Measurements from ENCODE around the gene TSPAN14. TPM values are rescaled to one million over a fixed set of nuclear protein-coding genes. Genes with fewer than 3 reads are reported as not detected.

The TSPAN14 gene
- total and polyA plus RNA-seq, 2 of the 8 experiments (the other 6 are each of a cell fraction or from before 2014, with no cell fraction given) = 47.4 to 57.8 TPM

DNA sequence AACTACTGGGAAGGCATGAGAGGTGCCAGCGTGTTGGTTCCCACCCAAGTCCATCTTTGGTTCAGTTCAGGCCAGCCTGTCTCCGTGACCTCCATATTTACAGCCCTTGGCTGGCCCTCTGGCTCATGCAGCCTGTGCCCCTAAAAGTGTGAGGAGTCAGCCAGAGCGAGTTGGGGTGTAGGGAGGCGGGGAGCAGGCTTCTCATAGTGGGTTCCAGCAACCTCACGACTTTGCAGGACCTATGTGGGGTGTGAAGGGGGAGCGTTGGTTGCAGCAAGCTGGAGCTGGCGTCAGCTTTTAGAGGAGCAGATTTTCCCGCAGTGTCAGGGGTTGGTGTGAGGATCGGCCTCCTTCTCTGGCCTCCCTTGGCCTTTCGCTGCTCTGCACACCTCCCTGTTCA, 9.8 kb downstream of the TSPAN14 start (continued):
- TF ChIP-seq HDAC2 (IDR thresholded peaks at IDR 0.05; ENCODE audit: borderline replicate concordance in 1 of 2, low read depth in 2 of 2, low read length in 2 of 2) (no peak), NANOG (IDR thresholded peaks at IDR 0.05; ENCODE audit: insufficient read depth, low read depth, low read length, poor library complexity, severe bottlenecking) (no peak)
